ENCODE measurements around the gene DYNC2I2.

The DYNC2I2 gene

GRCh38 chr9:128626181-128626580 is 30.5 kb downstream of the DYNC2I2 start:
- Mint-ChIP-seq H3K36me3 (ENCODE audit: low read depth) (peaks cover 99% of the 10 kb centered on the region), H3K27me3 (no peaks in the 10 kb centered on the region), H3K4me3 (no peak overlapping the region), H3K27ac (no peak overlapping the region), H3K4me1 (ENCODE audit: low read depth) (no peaks in the 10 kb centered on the region), H3K9me3 (no peaks in the 10 kb centered on the region)
- intact Hi-C loops (cut with micrococcal nuclease), result no loop called here

- Mint-ChIP-seq H3K27ac (no peak overlapping the region), H3K36me3 (ENCODE audit: low read depth) (peaks cover 99% of the 10 kb centered on the region), H3K9me3 (no peaks in the 10 kb centered on the region), H3K4me1 (ENCODE audit: low read depth) (no peaks in the 10 kb centered on the region), H3K27me3 (no peaks in the 10 kb centered on the region), H3K4me3 (no peak overlapping the region)
- intact Hi-C loops (cut with micrococcal nuclease), result no loop called here
These were observed 31.1 kb downstream of the DYNC2I2 start for GRCh38 chr9:128625391-128626146.

GRCh38 chr9:128624566-128624965 is 32.1 kb downstream of the DYNC2I2 start:
- intact Hi-C loops (cut with micrococcal nuclease), result no loop called here

GRCh38 chr9:128621730-128622455 is 34.8 kb downstream of the DYNC2I2 start:
- H3K27me3 Mint-ChIP-seq, result no peaks in the 10 kb centered on the region
- peaks cover 99% of the 10 kb centered on the region for H3K36me3 Mint-ChIP-seq (ENCODE audit: low read depth)
- H3K4me1 Mint-ChIP-seq (ENCODE audit: low read depth), result no peaks in the 10 kb centered on the region
- no peaks in the 10 kb centered on the region for H3K9me3 Mint-ChIP-seq
- H3K4me3 Mint-ChIP-seq, result no peak overlapping the region
- H3K27ac Mint-ChIP-seq, result no peak overlapping the region
- intact Hi-C loops (cut with micrococcal nuclease), result no loop called here

More at GRCh38 chr9:128624566-128624965, 32.1 kb downstream of the DYNC2I2 start:
- H3K36me3 Mint-ChIP-seq (ENCODE audit: low read depth), result peaks cover 99% of the 10 kb centered on the region
- no peaks in the 10 kb centered on the region for H3K9me3 Mint-ChIP-seq
- no peak overlapping the region for H3K4me3 Mint-ChIP-seq
- H3K4me1 Mint-ChIP-seq (ENCODE audit: low read depth), result no peaks in the 10 kb centered on the region
- no peaks in the 10 kb centered on the region for H3K27me3 Mint-ChIP-seq
- no peak overlapping the region for H3K27ac Mint-ChIP-seq

- H3K9me3 Mint-ChIP-seq, result no peaks in the 10 kb centered on the region
- no peaks in the 10 kb centered on the region for H3K4me1 Mint-ChIP-seq (ENCODE audit: low read depth)
- intact Hi-C loops (cut with micrococcal nuclease), result no loop called here
- peaks cover 97% of the 10 kb centered on the region for H3K36me3 Mint-ChIP-seq (ENCODE audit: low read depth)
- H3K27me3 Mint-ChIP-seq, result no peaks in the 10 kb centered on the region
- H3K27ac Mint-ChIP-seq, result no peak overlapping the region
- no peak overlapping the region for H3K4me3 Mint-ChIP-seq
These were observed 36.9 kb downstream of the DYNC2I2 start for GRCh38 chr9:128619779-128620178.

- peaks cover 97% of the 10 kb centered on the region for H3K36me3 Mint-ChIP-seq (ENCODE audit: low read depth)
- H3K27me3 Mint-ChIP-seq, result no peaks in the 10 kb centered on the region
- H3K27ac Mint-ChIP-seq, result no peak overlapping the region
- intact Hi-C loops (cut with micrococcal nuclease), result no loop called here
- no peak overlapping the region for H3K4me3 Mint-ChIP-seq
- no peaks in the 10 kb centered on the region for H3K4me1 Mint-ChIP-seq (ENCODE audit: low read depth)
- H3K9me3 Mint-ChIP-seq, result no peaks in the 10 kb centered on the region
These were observed 37.5 kb downstream of the DYNC2I2 start for GRCh38 chr9:128619127-128619526.

- H3K4me1 Mint-ChIP-seq (ENCODE audit: low read depth), result no peaks in the 10 kb centered on the region
- H3K27ac Mint-ChIP-seq, result no peak overlapping the region
- intact Hi-C loops (cut with micrococcal nuclease), result no loop called here
- no peaks in the 10 kb centered on the region for H3K27me3 Mint-ChIP-seq
- H3K9me3 Mint-ChIP-seq, result no peaks in the 10 kb centered on the region
- H3K4me3 Mint-ChIP-seq, result no peak overlapping the region
- peaks cover 99% of the 10 kb centered on the region for H3K36me3 Mint-ChIP-seq (ENCODE audit: low read depth)
These were observed 38.7 kb downstream of the DYNC2I2 start for GRCh38 chr9:128617943-128618342.

- Mint-ChIP-seq H3K9me3 (no peaks in the 10 kb centered on the region), H3K4me3 (no peak overlapping the region), H3K4me1 (ENCODE audit: low read depth) (no peaks in the 10 kb centered on the region), H3K27me3 (no peaks in the 10 kb centered on the region), H3K27ac (no peak overlapping the region), H3K36me3 (ENCODE audit: low read depth) (peaks cover 99% of the 10 kb centered on the region)
- intact Hi-C loops (cut with micrococcal nuclease), result no loop called here
These were observed 41.1 kb downstream of the DYNC2I2 start for GRCh38 chr9:128615571-128615970.

- no peak overlapping the region for H3K27ac Mint-ChIP-seq
- no peaks in the 10 kb centered on the region for H3K4me1 Mint-ChIP-seq (ENCODE audit: low read depth)
- H3K4me3 Mint-ChIP-seq, result no peak overlapping the region
- no peaks in the 10 kb centered on the region for H3K27me3 Mint-ChIP-seq
- peaks cover 99% of the 10 kb centered on the region for H3K36me3 Mint-ChIP-seq (ENCODE audit: low read depth)
- intact Hi-C loops (cut with micrococcal nuclease), result no loop called here
- no peaks in the 10 kb centered on the region for H3K9me3 Mint-ChIP-seq
These were observed 41.9 kb downstream of the DYNC2I2 start for GRCh38 chr9:128614728-128615127.

GRCh38 chr9:128611600-128612394 is 44.9 kb downstream of the DYNC2I2 start:
- H3K36me3 Mint-ChIP-seq (ENCODE audit: low read depth), result peaks cover 99% of the 10 kb centered on the region
- no peak overlapping the region for H3K27ac Mint-ChIP-seq

GRCh38 chr9:128610897-128611296 is 45.8 kb downstream of the DYNC2I2 start:
- H3K27me3 Mint-ChIP-seq, result no peaks in the 10 kb centered on the region
- H3K36me3 Mint-ChIP-seq (ENCODE audit: low read depth), result peaks cover 99% of the 10 kb centered on the region
- no peak overlapping the region for H3K4me3 Mint-ChIP-seq
- intact Hi-C loops (cut with micrococcal nuclease), result no loop called here
- H3K4me1 Mint-ChIP-seq (ENCODE audit: low read depth), result no peaks in the 10 kb centered on the region
- no peaks in the 10 kb centered on the region for H3K9me3 Mint-ChIP-seq
- H3K27ac Mint-ChIP-seq, result no peak overlapping the region

More at GRCh38 chr9:128611600-128612394, 44.9 kb downstream of the DYNC2I2 start:
- intact Hi-C loops (cut with micrococcal nuclease), result no loop called here
- H3K4me3 Mint-ChIP-seq, result no peak overlapping the region
- H3K4me1 Mint-ChIP-seq (ENCODE audit: low read depth), result no peaks in the 10 kb centered on the region
- no peaks in the 10 kb centered on the region for H3K27me3 Mint-ChIP-seq
- H3K9me3 Mint-ChIP-seq, result no peaks in the 10 kb centered on the region

- H3K4me1 Mint-ChIP-seq (ENCODE audit: low read depth), result no peaks in the 10 kb centered on the region
- peaks cover 99% of the 10 kb centered on the region for H3K36me3 Mint-ChIP-seq (ENCODE audit: low read depth)
- no peak overlapping the region for H3K27ac Mint-ChIP-seq
- intact Hi-C loops (cut with micrococcal nuclease), result no loop called here
- no peaks in the 10 kb centered on the region for H3K9me3 Mint-ChIP-seq
- H3K4me3 Mint-ChIP-seq, result no peak overlapping the region
- H3K27me3 Mint-ChIP-seq, result no peaks in the 10 kb centered on the region
These were observed 48.9 kb downstream of the DYNC2I2 start for GRCh38 chr9:128607642-128608350.

- no peak overlapping the region for H3K27ac Mint-ChIP-seq
- no peak overlapping the region for H3K4me3 Mint-ChIP-seq
- intact Hi-C loops (cut with micrococcal nuclease), result no loop called here
- H3K27me3 Mint-ChIP-seq, result no peaks in the 10 kb centered on the region
- no peaks in the 10 kb centered on the region for H3K4me1 Mint-ChIP-seq (ENCODE audit: low read depth)
- H3K36me3 Mint-ChIP-seq (ENCODE audit: low read depth), result peaks cover 96% of the 10 kb centered on the region
- H3K9me3 Mint-ChIP-seq, result no peaks in the 10 kb centered on the region
These were observed 53.0 kb downstream of the DYNC2I2 start for GRCh38 chr9:128603697-128604096.

Data from dendritic cell treated with granulocyte-macrophage colony-stimulating factor and Interleukin-4, amounts not matched to agents 40 ng/mL and 50 ng/mL, for 4 days (primary cell).